Smooth muscle cell (in vitro differentiated cells): ENCODE data around the gene PHYHIPL. TPM values are rescaled to one million over a fixed set of nuclear protein-coding genes. Genes with fewer than 3 reads are reported as not detected.

Source experiments
- DNase-seq: peaks from one replicate; lab custom pipeline; 2025; ENCODE audit not compliant: unreplicated experiment; lab: John Stamatoyannopoulos, UW
- H2AFZ ChIP-seq: fragments of 200-600 bp; sonication (generic); 2 replicates; pipeline ENCODE4 v1.6.0; 2016; ENCODE audit warnings: antibody characterized with exemption, low read depth, mild to moderate bottlenecking
- H3F3A ChIP-seq: fragments of 200-600 bp; sonication (generic); 2 replicates; pipeline ENCODE4 v1.6.0; 2017; ENCODE audit warnings: antibody characterized with exemption, low read depth
- H3K27ac ChIP-seq: fragments of 200-600 bp; sonication (generic); 2 replicates; pipeline ENCODE4 v1.5.1; 2016; ENCODE audit warnings: low read depth, mild to moderate bottlenecking
- H3K27me3 ChIP-seq: fragments of 200-600 bp; sonication (generic); 2 replicates; pipeline ENCODE4 v1.6.1; 2016; ENCODE audit warnings: low read depth, mild to moderate bottlenecking
- H3K36me3 ChIP-seq: fragments of 200-600 bp; sonication (generic); 2 replicates; pipeline ENCODE4 v1.5.1; 2016; ENCODE audit warnings: low read depth
- H3K4me1 ChIP-seq: fragments of 200-600 bp; sonication (generic); 2 replicates; pipeline ENCODE4 v1.5.1; 2016; ENCODE audit warnings: low read depth
- H3K4me2 ChIP-seq: fragments of 200-600 bp; sonication (generic); 2 replicates; pipeline ENCODE4 v1.6.0; 2016; ENCODE audit warnings: mild to moderate bottlenecking
- H3K4me3 ChIP-seq: fragments of 200-600 bp; sonication (generic); 2 replicates; pipeline ENCODE4 v1.5.1; 2016; ENCODE audit warnings: mild to moderate bottlenecking
- H3K79me2 ChIP-seq: fragments of 200-600 bp; sonication (generic); 2 replicates; pipeline ENCODE4 v1.6.0; 2016; ENCODE audit warnings: low read depth, mild to moderate bottlenecking
- H3K9ac ChIP-seq: fragments of 200-600 bp; sonication (generic); 2 replicates; pipeline ENCODE4 v1.6.0; 2016; ENCODE audit warnings: low read depth
- H3K9me3 ChIP-seq: fragments of 200-600 bp; sonication (generic); replicated peaks from 2 replicates; pipeline ENCODE4 v1.5.1; 2016; ENCODE audit warnings: low read depth
- H4K20me1 ChIP-seq: fragments of 200-600 bp; sonication (generic); 2 replicates; pipeline ENCODE4 v1.6.0; 2016; ENCODE audit warnings: low read depth
- CTCF ChIP-seq: fragments of 200-600 bp; sonication (generic); IDR thresholded peaks from 2 replicates; pipeline ENCODE4 v1.5.1; 2017; ENCODE audit warnings: borderline replicate concordance, mild to moderate bottlenecking, antibody characterized with exemption; ENCODE audit not compliant: insufficient read depth, poor library complexity, severe bottlenecking
- WGBS: methylation state at CpG from one replicate; pipeline ENCODE4 v1.1.7; 2016; ENCODE audit warnings: low lambda C conversion rate; 5-methylcytosine and 5-hydroxymethylcytosine counted together
- polyA plus RNA-seq: library from polyadenylated mRNA; unstranded; fragments of >200 nt; fragmentation: Nextera tagmentation; extraction: Ambion mirVana; gene quantifications from 2 replicates; pipeline ENCODE4 v1.2.1, GENCODE V29; 2016
- total RNA-seq: library from RNA; depleted of rRNA; stranded (reverse); fragments of >200 nt; gene quantifications from 2 replicates; pipeline ENCODE4 v1.2.3, GENCODE V29; 2014

PHYHIPL gene
- total and polyA plus RNA-seq, 2 experiments from 2014 or later, result 0.31 to 0.63 TPM

GRCh38 chr10:59240582-59241183, 64.2 kb downstream of the PHYHIPL start:
- H3K9ac ChIP-seq, result no peak overlapping the region
- no peak overlapping the region for H3K27ac ChIP-seq
- H2AFZ ChIP-seq, result no peak overlapping the region
- H3K9me3 ChIP-seq, result no peaks in the 10 kb centered on the region
- H3K79me2 ChIP-seq, result no peaks in the 10 kb centered on the region
- 46% methylated on average over 2 of the region's 2 CpGs for WGBS
- no peaks in the 10 kb centered on the region for H4K20me1 ChIP-seq
- no peaks in the 10 kb centered on the region for H3K36me3 ChIP-seq
- H3K4me3 ChIP-seq, result no peak overlapping the region
- no peak overlapping the region for H3K4me2 ChIP-seq
- H3F3A ChIP-seq, result no peaks in the 10 kb centered on the region
- peak; percentile 73 for TF ChIP-seq CTCF
- DNase-seq, result no peak
- H3K4me1 ChIP-seq, result no peaks in the 10 kb centered on the region
- H3K27me3 ChIP-seq, result no peaks in the 10 kb centered on the region

GRCh38 chr10:59242057-59242456, 65.6 kb downstream of the PHYHIPL start:
- H2AFZ ChIP-seq, result no peak overlapping the region
- TF ChIP-seq CTCF, result no peak
- no peaks in the 10 kb centered on the region for H3K4me1 ChIP-seq
- H3K4me3 ChIP-seq, result no peak overlapping the region
- no peak overlapping the region for H3K4me2 ChIP-seq
- no peaks in the 10 kb centered on the region for H3F3A ChIP-seq
- no peaks in the 10 kb centered on the region for H3K79me2 ChIP-seq
- no peak overlapping the region for H3K27ac ChIP-seq
- H3K27me3 ChIP-seq, result no peaks in the 10 kb centered on the region
- no peak overlapping the region for H3K9ac ChIP-seq
- no peaks in the 10 kb centered on the region for H4K20me1 ChIP-seq
- no peak for DNase-seq
- H3K36me3 ChIP-seq, result no peaks in the 10 kb centered on the region
- 100% methylated on average over 1 of the region's 1 CpG for WGBS
- H3K9me3 ChIP-seq, result no peaks in the 10 kb centered on the region

GRCh38 chr10:59242991-59243390, 66.5 kb downstream of the PHYHIPL start:
- Histone ChIP-seq H4K20me1 (no peaks in the 10 kb centered on the region), H3K4me1 (no peaks in the 10 kb centered on the region), H3K4me3 (no peak overlapping the region), H3K36me3 (no peaks in the 10 kb centered on the region), H3F3A (no peaks in the 10 kb centered on the region), H3K27ac (no peak overlapping the region), H3K9ac (no peak overlapping the region), H3K9me3 (no peaks in the 10 kb centered on the region), H3K27me3 (no peaks in the 10 kb centered on the region), H3K4me2 (no peak overlapping the region), H2AFZ (no peak overlapping the region), H3K79me2 (no peaks in the 10 kb centered on the region)
- WGBS, result 94% methylated on average over 3 of the region's 3 CpGs
- DNase-seq, result no peak
- no peak for TF ChIP-seq CTCF

- TF ChIP-seq CTCF, result no peak
- 89% methylated on average over 2 of the region's 2 CpGs for WGBS
These were observed 67.3 kb downstream of the PHYHIPL start for GRCh38 chr10:59243611-59244195.

More at GRCh38 chr10:59243611-59244195, 67.3 kb downstream of the PHYHIPL start:
- H3K4me1 ChIP-seq, result no peaks in the 10 kb centered on the region
- H3K9ac ChIP-seq, result no peak overlapping the region
- no peaks in the 10 kb centered on the region for H3K79me2 ChIP-seq
- DNase-seq, result no peak
- no peak overlapping the region for H3K4me2 ChIP-seq
- no peak overlapping the region for H2AFZ ChIP-seq
- no peaks in the 10 kb centered on the region for H4K20me1 ChIP-seq
- H3K27ac ChIP-seq, result no peak overlapping the region
- no peaks in the 10 kb centered on the region for H3K36me3 ChIP-seq
- H3K9me3 ChIP-seq, result no peaks in the 10 kb centered on the region
- no peaks in the 10 kb centered on the region for H3F3A ChIP-seq
- H3K4me3 ChIP-seq, result no peak overlapping the region
- no peaks in the 10 kb centered on the region for H3K27me3 ChIP-seq
